GM18519 (cell line): Measurements from ENCODE around the gene RBBP8.
"Not testable (repeated sequence)": the region's sequence is repeated elsewhere in the genome, so short reads cannot be mapped to it uniquely, and the experiment has no call there.

Source experiments
- ATAC-seq: cut with Tn5 transposase; IDR thresholded peaks from one replicate; pipeline ENCODE4 v1.9.1; 2021; ENCODE audit warnings: mild to moderate bottlenecking, moderate library complexity; ENCODE audit not compliant: unreplicated experiment, low FRiP score

Gene RBBP8

GRCh38 chr18:22939649-22940048 is 6.5 kb downstream of the RBBP8 start:
- ATAC-seq, result no peak

- ATAC-seq, result no peak
Measured at GRCh38 chr18:22943847-22944246, 10.7 kb downstream of the RBBP8 start.

- ATAC-seq, result no peak
Measured at GRCh38 chr18:22946217-22946616, 13.1 kb downstream of the RBBP8 start.

GRCh38 chr18:22946846-22947245 is 13.7 kb downstream of the RBBP8 start:
- ATAC-seq, result no peak

GRCh38 chr18:22951823-22952222 is 18.7 kb downstream of the RBBP8 start:
- no peak for ATAC-seq

- no peak for ATAC-seq
Measured at GRCh38 chr18:22952525-22952924, 19.4 kb downstream of the RBBP8 start.

- not testable (repeated sequence) for ATAC-seq
Measured at GRCh38 chr18:22953982-22954381, 20.9 kb downstream of the RBBP8 start.

- ATAC-seq, result no peak
Measured at GRCh38 chr18:22956226-22956625, 23.1 kb downstream of the RBBP8 start.

- ATAC-seq, result no peak
Measured at GRCh38 chr18:22961156-22961555, 28.0 kb downstream of the RBBP8 start.

- ATAC-seq, result no peak
Measured at GRCh38 chr18:22962004-22962403, 28.9 kb downstream of the RBBP8 start.

- ATAC-seq, result no peak
Measured at GRCh38 chr18:22964116-22964515, 31.0 kb downstream of the RBBP8 start.

GRCh38 chr18:22964722-22965121 is 31.6 kb downstream of the RBBP8 start:
- no peak for ATAC-seq

GRCh38 chr18:22971038-22971437 is 37.9 kb downstream of the RBBP8 start:
- ATAC-seq, result no peak

GRCh38 chr18:22974001-22974400 is 40.9 kb downstream of the RBBP8 start:
- ATAC-seq, result no peak

- ATAC-seq, result no peak
Measured at GRCh38 chr18:22974707-22975106, 41.6 kb downstream of the RBBP8 start.

- no peak for ATAC-seq
Measured at GRCh38 chr18:22975508-22975907, 42.4 kb downstream of the RBBP8 start.

GRCh38 chr18:22977847-22978701 is 44.9 kb downstream of the RBBP8 start:
- no peak for ATAC-seq

GRCh38 chr18:22980394-22980793 is 47.3 kb downstream of the RBBP8 start:
- no peak for ATAC-seq

- ATAC-seq, result no peak
Measured at GRCh38 chr18:22981274-22982133, 48.4 kb downstream of the RBBP8 start.

GRCh38 chr18:22983175-22983574 is 50.0 kb downstream of the RBBP8 start:
- no peak for ATAC-seq

- no peak for ATAC-seq
Measured at GRCh38 chr18:22985250-22985649, 52.1 kb downstream of the RBBP8 start.
